HG02759 (cell line): ENCODE measurements around the gene TUBGCP3.
"Not testable (repeated sequence)": the region's sequence is repeated elsewhere in the genome, so short reads cannot be mapped to it uniquely, and the experiment has no call there.

Source experiments
- ATAC-seq: cut with Tn5 transposase; IDR thresholded peaks from one replicate; pipeline ENCODE4 v1.9.1; 2021; ENCODE audit warnings: mild to moderate bottlenecking, moderate library complexity; ENCODE audit not compliant: unreplicated experiment

Gene TUBGCP3, protein sequence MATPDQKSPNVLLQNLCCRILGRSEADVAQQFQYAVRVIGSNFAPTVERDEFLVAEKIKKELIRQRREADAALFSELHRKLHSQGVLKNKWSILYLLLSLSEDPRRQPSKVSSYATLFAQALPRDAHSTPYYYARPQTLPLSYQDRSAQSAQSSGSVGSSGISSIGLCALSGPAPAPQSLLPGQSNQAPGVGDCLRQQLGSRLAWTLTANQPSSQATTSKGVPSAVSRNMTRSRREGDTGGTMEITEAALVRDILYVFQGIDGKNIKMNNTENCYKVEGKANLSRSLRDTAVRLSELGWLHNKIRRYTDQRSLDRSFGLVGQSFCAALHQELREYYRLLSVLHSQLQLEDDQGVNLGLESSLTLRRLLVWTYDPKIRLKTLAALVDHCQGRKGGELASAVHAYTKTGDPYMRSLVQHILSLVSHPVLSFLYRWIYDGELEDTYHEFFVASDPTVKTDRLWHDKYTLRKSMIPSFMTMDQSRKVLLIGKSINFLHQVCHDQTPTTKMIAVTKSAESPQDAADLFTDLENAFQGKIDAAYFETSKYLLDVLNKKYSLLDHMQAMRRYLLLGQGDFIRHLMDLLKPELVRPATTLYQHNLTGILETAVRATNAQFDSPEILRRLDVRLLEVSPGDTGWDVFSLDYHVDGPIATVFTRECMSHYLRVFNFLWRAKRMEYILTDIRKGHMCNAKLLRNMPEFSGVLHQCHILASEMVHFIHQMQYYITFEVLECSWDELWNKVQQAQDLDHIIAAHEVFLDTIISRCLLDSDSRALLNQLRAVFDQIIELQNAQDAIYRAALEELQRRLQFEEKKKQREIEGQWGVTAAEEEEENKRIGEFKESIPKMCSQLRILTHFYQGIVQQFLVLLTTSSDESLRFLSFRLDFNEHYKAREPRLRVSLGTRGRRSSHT

DNA sequence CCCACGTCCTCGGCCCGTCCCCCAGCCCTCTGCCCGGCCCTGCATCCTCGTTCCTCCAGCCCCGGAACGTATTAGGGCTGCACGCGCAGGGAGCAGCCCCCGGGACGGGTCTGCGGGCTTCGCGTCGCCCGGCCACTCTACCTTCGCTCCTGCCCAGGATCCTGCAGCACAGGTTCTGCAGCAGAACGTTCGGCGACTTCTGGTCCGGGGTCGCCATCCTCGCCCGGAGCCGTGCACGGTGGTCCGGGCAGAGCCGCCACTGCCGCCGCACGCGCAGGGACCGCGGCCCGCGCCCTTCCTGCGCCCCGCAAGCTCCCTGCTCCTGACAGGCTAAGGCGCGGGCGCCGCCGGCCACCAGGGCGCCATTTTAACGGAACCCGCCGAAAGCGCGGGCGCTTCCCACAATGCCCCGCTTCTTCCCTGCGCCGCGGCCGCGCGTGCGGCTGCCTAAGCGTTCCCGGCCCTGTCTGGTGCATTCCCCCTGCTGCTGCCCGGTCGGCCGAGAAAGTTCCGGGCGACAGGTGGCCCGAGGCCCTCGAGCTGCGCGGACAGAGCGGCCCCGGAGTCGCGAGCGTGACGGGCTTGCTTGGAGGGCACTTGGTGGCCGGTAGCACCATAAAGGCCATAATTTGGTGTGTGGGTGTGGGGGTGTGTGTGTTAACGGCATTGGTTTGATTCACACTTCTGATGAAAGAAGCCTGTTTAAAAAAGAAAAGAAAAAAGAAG, at the start of gene TUBGCP3:
TUBGCP3 (minus strand) TSS at position 390 of the 726 bp plus-strand sequence; CDS start at position 217, 173 bp downstream.
- ATAC-seq = peak; percentile 84

DNA sequence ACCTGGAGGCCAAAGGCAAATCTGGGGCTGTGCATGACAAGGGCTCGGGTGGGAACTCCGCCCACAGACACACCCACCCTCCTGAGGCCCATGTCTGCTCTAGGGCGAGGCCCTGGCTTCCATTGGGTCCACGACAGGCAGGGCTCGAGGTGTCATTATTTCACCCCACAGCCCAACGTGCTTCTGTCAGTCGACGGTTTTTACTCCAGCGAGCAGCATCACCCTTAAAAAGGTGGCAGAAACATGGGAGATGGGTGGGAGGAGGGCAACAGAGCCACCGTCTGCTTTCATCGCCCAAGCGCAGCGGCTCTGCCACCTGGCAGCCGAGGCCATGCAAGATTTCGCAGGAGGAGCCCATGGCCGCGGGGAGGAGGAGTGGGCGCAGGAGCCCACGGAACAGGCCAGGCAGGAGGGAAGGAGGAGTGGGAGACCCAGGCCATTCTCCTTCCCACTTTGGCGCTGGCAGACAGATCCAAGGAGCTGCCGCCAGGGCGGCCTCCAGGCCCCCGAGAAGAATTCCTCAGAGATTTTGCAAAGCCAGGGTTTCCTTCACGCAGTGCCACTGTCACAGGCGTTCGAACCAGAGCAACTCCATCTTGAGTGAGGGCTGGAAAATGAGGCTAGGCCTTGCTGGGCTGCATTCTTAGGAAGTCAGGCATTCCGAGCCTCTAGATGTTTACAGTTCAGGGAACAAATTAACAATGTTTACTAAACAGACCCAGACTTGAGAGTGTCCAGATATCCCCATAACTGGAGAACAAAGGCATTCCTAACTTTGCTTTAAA, 49.3 kb upstream of the TUBGCP3 start:
- ATAC-seq = no peak

DNA sequence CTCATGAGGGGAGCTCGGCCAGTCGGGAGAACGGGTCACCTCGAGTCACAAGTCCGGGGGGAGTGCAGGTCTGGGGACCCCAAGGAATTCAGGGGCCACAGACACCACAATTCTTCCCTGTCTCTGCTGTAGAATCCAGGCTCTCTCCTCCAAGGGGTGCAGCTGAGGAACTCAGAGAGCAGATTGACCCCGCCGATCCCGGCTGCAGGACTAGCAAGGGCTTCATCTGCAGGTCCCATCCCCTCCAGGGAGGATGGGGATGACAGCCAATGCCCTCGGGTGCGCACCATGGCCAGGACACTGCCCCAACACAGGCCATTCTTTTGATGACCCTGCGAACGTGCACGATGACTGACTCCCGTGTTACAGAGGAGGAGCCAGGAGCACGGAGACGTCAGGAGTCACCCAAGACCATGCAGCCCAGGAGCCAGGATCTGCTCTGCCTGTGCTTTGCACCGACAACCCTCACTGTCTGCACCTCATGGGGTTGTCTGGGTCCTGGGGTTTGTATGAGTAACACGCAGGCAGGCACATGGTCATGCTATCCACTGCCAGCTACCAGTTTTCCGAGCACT, 48.5 kb upstream of the TUBGCP3 start:
- no peak for ATAC-seq

DNA sequence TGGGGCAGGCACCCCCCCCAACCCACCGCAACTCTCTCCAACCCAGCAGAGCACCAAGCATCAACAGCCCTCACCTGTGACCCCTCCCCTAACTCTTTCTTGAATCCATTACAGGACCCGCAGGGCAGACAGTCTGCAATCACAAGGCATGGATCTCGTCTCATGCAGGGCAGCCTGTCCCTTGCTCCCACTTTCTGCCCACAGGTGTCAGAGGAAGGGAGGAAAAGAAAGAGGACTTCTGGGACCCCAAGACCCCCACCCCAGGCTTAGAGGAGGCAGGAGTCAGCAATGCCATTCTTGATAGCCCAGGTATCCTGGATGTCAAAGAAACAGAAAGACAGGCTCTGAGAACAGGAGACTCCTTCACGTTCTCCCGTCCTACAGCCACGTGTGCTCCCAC, 47.4 kb upstream of the TUBGCP3 start:
- no peak for ATAC-seq

DNA sequence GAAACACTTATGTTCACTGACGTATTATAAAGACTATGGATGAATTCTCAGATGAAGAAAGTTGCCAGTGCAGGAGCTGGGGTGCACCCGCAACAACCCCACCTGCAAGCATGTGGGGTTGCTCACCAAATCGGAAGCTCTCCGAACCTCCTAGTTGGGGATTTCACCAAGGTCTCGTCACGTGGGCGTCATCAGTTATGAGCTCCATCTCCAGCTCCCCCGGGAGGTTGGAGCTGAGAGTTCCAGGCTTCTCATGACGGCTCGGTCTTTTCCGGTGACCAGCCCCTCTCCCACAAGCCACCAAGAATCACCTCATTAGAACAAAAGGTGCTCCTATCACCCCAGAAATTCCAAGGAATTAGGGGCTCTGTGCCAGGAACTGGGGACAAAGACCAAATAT, 46.1 kb upstream of the TUBGCP3 start:
- no peak for ATAC-seq

DNA sequence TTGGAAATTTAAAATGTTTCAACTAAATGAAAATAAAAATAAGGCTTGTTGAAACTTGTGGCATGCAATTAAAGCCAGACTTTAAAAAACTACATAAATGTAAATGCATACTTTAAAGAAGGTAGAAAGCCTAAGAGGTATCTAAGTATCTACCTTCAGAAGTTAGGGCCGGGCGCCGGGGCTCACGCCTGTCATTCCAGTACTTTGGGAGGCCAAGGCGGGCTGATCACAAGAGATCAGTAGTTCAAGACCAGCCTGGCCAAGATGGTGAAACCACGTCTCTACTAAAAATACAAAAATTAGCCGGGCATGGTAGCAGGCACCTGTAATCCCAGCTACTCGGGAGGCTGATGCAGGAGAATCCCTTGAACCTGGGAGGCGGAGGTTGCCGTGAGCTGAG, 42.3 kb upstream of the TUBGCP3 start:
- ATAC-seq = not testable (repeated sequence)

DNA sequence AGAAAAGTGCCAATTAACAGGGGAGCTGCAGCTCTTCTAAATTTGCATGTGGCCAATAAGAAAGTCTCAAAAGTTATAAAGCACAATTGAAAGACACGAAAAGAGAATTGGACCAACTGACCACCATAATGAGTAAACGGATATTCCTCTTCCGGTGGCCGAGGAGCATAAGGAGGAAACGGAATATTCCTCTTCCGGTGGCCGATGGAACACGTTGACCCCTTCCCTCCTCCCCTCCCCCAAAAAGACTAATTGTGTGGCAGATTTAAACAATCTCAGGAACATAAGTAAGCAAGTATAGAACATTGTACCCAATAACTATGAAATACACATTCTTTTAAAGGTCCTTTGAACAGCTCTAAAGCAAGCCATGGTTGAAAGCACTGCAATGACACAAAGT, 41.2 kb upstream of the TUBGCP3 start:
- no peak for ATAC-seq

DNA sequence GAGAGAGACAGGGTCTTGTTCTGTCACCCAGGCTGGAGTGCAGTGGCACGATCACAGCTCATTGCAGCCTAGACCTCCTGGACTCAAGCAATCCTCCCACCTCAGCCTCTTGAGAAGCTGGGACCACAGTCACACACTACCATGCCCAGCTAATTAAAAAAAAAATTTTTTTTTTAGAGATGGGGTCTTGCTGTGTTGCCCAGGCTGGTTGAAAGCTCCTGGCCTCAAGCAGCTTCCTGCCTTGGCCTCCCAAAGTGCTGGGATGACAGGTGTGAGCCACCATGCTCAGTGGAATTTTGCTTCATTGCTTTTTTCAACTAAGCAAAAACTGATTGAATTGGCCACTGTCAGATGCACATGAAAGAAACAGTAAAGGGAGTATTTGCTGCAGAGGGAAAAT, 39.7 kb upstream of the TUBGCP3 start:
- not testable (repeated sequence) for ATAC-seq

DNA sequence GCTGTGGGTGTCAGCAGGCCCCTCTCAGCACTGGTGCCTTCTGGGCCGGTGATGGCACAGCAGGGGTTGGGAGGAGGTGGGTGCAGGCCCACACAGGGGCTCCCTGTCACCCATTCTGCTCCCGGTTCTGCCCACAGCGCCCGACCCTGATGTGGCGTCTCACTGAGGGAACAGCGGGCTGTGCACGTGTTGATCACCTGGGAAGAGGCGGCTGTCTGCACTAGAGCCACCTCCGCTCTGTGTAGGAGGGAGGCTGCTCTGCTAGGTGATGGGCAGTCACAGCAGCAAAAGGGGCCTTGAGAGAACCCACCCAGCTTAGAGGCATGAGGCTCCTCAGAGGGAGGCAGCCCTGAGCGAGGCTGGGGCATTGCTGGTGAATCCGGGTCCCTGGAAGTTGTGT, 39.2 kb upstream of the TUBGCP3 start:
- no peak for ATAC-seq

DNA sequence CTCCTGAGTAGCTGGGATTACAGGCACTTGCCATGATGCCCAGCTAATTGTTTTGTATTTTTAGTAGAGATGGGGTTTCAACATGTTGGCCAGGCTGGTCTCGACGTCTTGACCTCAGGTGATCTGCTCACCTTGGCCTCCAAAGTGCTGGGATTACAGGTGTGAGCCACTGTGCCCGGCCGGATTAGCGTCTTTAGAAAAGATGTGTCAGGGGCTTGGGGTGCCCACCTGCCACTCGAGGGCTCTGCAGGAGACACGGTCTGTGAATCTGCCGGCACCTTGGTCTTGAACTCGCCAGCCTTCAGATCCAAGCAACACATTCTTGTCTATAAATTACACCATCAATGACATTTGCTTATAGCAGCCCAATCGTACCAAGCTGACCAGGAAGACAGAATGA, 38.8 kb upstream of the TUBGCP3 start:
- no peak for ATAC-seq

DNA sequence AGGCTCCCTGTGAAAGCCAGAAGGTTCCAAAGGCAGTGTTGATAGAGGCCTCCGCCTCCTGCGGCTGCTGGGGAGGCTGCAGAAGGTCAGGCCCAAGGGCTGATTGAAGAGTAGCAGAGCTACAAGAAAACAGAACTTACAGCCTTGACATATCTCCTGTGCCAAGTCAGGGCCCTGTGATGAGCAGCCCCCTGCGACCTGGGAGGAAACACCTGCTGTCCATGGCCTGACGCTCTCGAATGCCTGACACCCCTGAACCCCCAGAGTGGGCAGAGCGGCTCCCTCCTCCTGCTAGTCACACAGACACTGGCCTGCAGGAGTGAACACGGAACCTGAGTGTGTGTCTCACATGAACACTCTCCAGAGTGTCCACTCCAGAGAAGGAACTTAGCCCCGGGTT, 38.2 kb upstream of the TUBGCP3 start:
- no peak for ATAC-seq

DNA sequence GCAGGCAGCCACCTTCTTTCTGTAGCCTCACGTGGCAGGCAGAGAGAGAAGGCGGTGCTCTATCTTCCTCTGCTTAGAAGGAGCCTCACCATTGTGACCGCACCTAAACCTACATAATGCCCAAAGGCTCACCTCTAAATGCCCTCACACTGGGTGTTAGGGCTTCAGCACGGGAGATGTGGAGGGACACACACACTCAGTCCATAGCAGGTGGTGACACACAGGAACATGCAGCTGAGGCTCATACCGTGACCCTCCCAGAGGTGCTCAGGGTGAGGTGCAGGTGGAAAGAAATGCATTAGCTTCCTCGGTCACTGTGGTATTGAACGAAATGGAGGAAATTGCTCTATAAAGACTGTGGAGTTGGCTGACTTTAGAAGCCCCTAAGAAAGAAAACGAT, 37.7 kb upstream of the TUBGCP3 start:
- no peak for ATAC-seq

DNA sequence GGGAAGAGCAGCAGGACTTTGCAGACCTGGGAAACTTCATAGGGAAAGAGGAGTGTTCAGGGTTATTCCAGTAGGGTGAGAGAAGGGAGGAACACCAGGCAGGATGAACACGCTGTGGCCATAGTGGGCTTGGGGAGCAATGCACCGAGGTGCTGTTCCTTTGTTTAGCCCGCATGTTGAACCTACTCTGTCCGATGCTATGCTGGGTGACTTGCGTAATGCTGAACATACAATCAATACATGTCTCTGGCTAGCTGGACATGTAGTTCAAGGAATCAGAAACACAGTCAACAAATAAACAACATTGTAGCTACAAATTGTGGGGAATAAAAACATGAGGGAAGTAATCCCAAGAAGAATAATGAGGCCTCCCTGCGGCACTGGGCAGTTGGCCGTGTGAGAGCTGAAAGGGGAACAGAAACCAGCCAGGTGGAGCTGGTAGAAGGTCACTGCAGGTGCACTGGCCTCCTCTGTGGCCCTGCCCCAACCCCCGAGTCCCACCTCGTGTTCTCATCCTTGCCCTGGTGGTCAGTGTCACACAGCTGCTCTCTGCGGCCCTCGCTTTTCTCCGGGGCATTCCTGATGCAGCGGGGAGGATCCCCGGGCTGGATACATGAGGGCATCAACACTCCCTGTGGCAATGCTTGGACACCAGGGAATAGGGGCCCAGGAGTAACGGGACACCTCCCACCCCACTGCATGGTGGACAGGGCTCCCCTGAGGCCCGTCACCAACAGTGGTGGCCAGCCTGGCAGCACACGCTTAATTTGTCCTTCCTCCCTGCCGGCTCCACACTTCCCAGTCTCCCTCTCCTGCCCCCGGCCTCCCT, 36.9 kb upstream of the TUBGCP3 start:
- no peak for ATAC-seq

DNA sequence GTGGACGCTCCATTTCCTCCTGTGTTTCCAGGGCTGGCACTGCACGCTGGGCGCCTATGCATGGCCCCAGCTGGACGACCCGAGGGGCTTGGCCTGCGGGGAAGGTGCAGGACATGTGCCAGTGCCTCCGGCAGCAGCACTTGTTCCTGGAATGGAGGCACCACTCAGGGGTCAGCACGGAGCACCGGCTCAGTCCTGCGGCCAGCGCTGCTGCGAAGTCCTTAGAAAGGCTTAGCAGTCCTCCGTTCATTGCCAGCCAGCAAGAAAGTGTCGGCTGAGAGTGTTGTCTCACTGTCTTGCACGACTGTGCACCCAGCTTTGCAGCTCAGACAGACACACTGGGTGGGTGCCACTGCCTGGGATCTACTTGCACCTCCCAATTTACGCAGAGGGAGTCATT, 36.1 kb upstream of the TUBGCP3 start:
- ATAC-seq = no peak

DNA sequence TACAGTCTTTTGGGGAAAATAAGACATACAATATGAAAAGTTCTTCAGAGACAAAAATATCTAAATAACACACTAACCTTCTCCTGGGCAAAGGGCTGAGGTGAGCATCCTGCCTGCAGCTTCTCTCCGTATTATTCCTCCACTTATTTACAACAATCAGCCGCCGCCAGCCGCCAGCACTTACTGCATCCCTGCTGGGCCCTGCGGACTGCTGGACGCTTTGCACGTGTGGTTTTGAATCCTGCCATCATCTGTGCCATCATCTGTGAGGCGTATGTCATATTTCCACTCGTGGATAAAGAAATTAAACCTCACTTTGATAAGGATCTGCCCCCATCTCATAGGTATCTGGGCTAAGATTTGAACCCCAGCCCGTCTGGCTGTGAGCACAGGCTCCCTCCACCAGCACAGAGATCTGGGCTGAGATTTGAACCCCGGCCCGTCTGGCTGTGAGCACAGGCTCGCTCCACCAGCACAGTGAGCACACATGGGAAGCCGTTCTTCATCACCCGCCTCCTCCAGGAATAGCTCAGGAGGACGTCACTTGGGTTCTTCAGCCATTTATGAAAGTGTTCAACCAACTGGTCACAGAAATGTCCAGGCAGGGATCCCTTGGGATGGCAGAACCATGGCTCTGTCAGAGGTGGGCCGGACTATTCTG, 35.2 kb upstream of the TUBGCP3 start:
- ATAC-seq = no peak

DNA sequence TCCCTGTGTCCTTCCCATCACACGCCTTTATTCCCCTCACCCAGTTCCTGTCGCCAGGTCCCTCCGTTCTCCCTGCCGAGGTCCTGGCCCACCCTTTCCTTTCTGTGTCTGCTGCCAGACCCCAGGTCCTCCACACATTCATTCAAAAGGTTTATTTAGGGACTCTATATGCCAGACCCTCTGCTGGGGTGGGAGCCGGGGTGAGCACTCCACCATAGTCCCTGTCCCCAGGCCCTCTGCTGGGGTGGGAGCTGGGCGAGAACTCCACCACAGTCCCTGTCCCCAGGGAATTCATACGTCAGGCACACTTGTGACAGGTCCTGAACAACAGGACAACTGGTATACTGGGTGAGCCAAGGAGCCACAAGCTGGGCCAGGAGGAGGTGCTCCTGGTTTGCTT, 34.4 kb upstream of the TUBGCP3 start:
- ATAC-seq = no peak

DNA sequence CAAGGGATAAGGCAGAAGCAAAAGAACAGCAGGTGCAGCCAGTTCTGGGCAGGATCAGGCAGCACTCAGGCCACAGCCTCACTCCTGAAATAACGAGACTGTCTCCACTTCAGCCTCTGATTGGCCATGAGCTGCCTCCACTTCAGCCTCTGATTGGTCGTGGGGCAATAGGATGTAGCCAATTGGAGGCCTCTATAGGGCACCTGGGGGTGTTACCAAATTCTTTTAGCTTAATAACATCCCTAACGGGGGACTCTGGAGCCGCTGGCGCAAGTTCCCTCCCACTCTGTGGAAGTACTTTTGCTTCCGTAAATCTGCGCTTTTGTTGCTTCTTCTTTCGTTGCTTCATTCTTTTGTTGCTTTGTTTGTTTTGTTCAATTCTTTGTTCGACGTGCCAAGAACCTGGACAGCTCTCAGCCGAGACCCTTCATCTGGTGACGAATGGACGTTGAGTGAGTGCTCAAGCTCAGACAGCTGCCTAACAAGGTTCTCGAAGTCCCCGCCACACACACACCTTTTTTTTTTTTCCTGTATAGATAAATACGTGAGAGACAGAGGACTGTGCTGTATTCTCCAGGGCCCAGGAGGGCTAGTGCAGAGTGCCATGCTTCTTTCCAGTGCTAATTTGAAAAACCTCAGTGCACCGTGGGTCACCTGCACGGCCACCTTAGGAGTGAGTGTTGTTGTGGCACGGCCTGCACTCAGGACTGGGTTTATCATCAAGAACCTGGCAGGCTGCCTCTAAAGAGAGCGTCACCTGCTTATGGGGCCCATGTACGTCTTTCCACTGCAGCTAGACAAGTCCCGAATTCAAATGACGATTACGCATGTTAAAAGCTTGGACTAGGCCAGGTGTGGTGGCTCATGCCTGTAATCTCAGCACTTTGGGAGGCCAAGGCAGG, 32.0 kb upstream of the TUBGCP3 start:
- ATAC-seq = no peak

DNA sequence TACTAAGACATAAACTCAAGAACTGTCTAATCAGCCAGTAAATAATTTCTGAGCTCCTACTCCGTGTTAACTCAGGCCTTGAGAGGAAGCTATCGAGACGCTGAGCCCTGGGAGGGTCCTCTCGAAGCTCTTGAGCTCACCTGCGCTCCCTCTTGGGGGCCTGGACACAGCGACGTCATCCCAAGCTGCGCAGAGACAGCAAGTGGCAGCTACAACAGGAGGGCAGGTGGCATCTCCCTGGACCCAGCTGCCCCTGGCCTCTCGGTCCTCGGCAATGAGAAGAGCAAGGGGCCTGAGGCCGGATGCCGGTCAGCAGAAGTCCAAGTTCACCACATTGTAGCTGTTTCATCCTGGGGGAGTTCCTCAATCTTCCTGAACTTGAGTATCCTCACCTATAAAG, 30.5 kb upstream of the TUBGCP3 start:
- ATAC-seq = no peak
